Kasumi-1 (cell line): ENCODE data around the gene TNPO1.
"Not testable (repeated sequence)": the region's sequence is repeated elsewhere in the genome, so short reads cannot be mapped to it uniquely, and the experiment has no call there.

ENCODE experiments used
- DNase-seq, 2 experiments: peaks; one replicate each; lab custom pipeline; 2025; lab: John Stamatoyannopoulos, UW

The TNPO1 gene

GRCh38 chr5:72854419-72854818 is 38.0 kb downstream of the TNPO1 start:
- no peak for DNase-seq

GRCh38 chr5:72855821-72856220 is 39.4 kb downstream of the TNPO1 start:
- no peak for DNase-seq

GRCh38 chr5:72857396-72857795 is 40.9 kb downstream of the TNPO1 start:
- no peak for DNase-seq

GRCh38 chr5:72859127-72859526 is 42.7 kb downstream of the TNPO1 start:
- DNase-seq, result no peak

GRCh38 chr5:72860499-72860898 is 44.0 kb downstream of the TNPO1 start:
- no peak for DNase-seq

GRCh38 chr5:72871366-72872024 is 55.0 kb downstream of the TNPO1 start:
- DNase-seq, result no peak

GRCh38 chr5:72878854-72879253 is 62.4 kb downstream of the TNPO1 start:
- DNase-seq, result no peak

- no peak for DNase-seq
These were observed 66.5 kb downstream of the TNPO1 start for GRCh38 chr5:72882989-72883388.

GRCh38 chr5:72883850-72884249 is 67.4 kb downstream of the TNPO1 start:
- no peak for DNase-seq

- DNase-seq, result no peak
These were observed 68.4 kb downstream of the TNPO1 start for GRCh38 chr5:72884892-72885291.

- no peak for DNase-seq
These were observed 69.4 kb downstream of the TNPO1 start for GRCh38 chr5:72885824-72886223.

GRCh38 chr5:72888595-72888994 is 72.1 kb downstream of the TNPO1 start:
- DNase-seq, result no peak

GRCh38 chr5:72889324-72889723 is 72.9 kb downstream of the TNPO1 start:
- no peak for DNase-seq

- DNase-seq, result no peak
These were observed 76.4 kb downstream of the TNPO1 start for GRCh38 chr5:72892846-72893245.

- DNase-seq, result no peak
These were observed 79.3 kb downstream of the TNPO1 start for GRCh38 chr5:72895758-72896157.

- no peak for DNase-seq
These were observed 90.3 kb downstream of the TNPO1 start for GRCh38 chr5:72906806-72907205.

GRCh38 chr5:72908664-72909063 is 92.2 kb downstream of the TNPO1 start:
- DNase-seq, result no peak

GRCh38 chr5:72917371-72917776 is 100.9 kb downstream of the TNPO1 start:
- DNase-seq, result no peak

GRCh38 chr5:72920690-72921502 is 104.4 kb downstream of the TNPO1 start:
- peak; percentile 64 to 80 for DNase-seq

- DNase-seq, result no peak
These were observed 105.4 kb downstream of the TNPO1 start for GRCh38 chr5:72921886-72922285.

- no peak for DNase-seq
These were observed 106.0 kb downstream of the TNPO1 start for GRCh38 chr5:72922422-72922821.

GRCh38 chr5:72925336-72926010 is 109.0 kb downstream of the TNPO1 start:
- DNase-seq, result no peak

- DNase-seq, result not testable (repeated sequence)
These were observed 116.2 kb downstream of the TNPO1 start for GRCh38 chr5:72932686-72933085.
